HG02610 (cell line): ENCODE data around the gene BLVRA.
"Not testable (repeated sequence)": the region's sequence is repeated elsewhere in the genome, so short reads cannot be mapped to it uniquely, and the experiment has no call there.

Source experiments
- ATAC-seq: cut with Tn5 transposase; IDR thresholded peaks from one replicate; pipeline ENCODE4 v1.9.1; 2021; ENCODE audit warnings: mild to moderate bottlenecking, moderate library complexity; ENCODE audit not compliant: unreplicated experiment

The BLVRA gene

GRCh38 chr7:43768887-43769272 lies 10.4 kb downstream of the BLVRA start:
- ATAC-seq = no peak

- no peak for ATAC-seq
Measured at GRCh38 chr7:43769281-43769680, 10.8 kb downstream of the BLVRA start.

- ATAC-seq = no peak
Measured at GRCh38 chr7:43769791-43770465, 11.4 kb downstream of the BLVRA start.

DNA sequence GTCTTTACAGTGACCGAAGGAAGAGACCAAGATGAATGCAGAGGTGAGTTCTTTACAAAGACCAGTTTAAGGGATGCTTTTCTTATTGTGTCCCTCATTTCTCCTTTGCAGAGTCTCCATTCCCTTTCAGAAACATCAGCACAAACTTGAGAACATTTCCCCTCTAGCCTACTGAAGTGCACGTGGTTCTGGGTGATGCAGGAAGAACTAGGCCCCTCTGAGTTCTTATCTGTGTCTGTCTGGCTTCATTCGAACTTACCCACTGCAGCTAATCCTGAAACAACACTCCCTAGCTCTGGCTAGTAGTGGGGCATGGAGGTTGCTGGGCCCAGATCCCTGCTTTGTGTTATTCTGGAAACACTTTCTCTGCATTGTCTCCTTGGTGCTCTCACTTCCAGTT lies 12.6 kb downstream of the BLVRA start:
- ATAC-seq = no peak

- no peak for ATAC-seq
Measured at GRCh38 chr7:43771573-43771972, 13.1 kb downstream of the BLVRA start.

GRCh38 chr7:43773268-43773667 lies 14.8 kb downstream of the BLVRA start:
- ATAC-seq = not testable (repeated sequence)

DNA sequence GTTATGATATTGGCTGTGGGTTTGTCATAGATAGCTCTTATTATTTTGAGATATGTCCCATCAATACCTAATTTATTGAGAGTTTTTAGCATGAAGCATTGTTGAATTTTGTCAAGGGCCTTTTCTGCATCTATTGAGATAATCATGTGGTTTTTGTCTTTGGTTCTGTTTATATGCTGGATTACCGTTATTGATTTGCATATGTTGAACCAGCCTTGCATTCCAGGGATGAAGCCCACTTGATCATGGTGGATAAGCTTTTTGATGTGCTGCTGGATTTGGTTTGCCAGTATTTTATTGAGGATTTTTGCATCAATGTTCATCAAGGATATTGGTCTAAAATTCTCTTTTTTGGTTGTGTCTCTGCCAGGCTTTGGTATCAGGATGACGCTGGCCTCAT lies 16.8 kb downstream of the BLVRA start:
- not testable (repeated sequence) for ATAC-seq

DNA sequence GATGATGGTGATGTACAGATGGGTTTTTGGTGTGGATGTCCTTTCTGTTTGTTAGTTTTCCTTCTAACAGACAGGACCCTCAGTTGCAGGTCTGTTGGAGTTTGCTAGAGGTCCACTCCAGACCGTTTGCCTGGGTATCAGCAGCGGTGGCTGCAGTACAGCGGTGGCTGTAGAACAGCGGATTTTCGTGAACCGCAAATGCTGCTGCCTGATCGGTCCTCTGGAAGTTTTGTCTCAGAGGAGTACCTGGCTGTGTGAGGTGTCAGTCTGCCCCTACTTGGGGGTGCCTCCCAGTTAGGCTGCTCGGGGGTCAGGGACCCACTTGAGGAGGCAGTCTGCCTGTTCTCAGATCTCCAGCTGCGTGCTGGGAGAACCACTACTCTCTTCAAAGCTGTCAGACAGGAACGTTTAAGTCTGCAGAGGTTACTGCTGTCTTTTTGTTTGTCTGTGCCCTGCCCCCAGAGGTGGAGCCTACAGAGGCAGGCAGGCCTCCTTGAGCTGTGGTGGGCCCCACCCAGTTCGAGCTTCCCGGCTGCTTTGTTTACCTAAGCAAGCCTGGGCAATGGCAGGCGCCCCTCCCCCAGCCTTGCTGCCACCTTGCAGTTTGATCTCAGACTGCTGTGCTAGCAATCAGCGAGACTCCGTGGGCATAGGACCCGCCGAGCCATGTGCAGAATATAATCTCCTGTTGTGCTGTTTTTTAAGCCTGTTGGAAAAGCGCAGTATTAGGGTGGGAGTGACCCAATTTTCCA lies 20.0 kb downstream of the BLVRA start:
- not testable (repeated sequence) for ATAC-seq

- ATAC-seq = no peak
Measured at GRCh38 chr7:43779045-43779812, 20.7 kb downstream of the BLVRA start.

DNA sequence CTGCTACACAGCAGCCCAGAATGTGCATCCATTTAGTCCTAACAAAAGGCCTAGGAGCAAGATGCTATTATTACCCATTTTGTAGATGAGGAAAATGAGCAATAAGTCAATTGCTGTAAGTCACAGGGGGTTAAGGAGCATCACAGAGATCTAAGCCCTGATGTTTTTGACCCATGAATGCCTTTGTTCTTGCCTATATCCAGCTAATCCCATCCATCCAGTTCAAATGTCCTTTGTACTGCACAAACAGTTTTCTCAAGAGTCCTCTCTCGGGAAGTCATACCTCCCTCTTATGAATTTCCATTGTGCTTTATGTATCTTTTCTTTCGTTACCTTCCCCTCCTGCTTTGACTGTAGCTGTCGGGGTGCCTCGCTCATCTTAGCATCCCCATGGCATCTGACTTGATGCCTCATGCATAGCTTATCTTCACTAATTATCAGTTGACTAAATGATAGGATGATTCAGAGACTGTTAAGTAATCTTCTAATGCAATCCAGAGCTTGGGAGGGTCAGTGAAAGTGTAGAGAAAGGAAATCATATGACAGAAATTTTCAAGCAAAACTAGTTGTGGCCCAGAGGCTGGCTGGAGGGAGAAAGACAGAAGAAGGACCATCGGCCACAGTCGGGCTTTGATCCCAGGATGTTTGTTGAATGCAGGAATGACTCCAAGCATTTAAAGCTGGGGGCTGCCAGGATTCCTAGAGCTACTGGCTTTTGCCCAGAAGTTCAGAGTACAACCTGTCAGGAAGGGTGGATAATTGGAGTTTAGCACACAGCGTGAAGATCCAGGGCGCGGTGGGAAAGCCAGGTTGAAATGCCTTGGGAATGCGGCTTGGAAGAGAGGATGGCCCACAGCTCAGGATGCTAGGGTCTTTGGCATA lies 23.5 kb downstream of the BLVRA start:
- no peak for ATAC-seq

GRCh38 chr7:43782768-43783555 lies 24.5 kb downstream of the BLVRA start:
- no peak for ATAC-seq

DNA sequence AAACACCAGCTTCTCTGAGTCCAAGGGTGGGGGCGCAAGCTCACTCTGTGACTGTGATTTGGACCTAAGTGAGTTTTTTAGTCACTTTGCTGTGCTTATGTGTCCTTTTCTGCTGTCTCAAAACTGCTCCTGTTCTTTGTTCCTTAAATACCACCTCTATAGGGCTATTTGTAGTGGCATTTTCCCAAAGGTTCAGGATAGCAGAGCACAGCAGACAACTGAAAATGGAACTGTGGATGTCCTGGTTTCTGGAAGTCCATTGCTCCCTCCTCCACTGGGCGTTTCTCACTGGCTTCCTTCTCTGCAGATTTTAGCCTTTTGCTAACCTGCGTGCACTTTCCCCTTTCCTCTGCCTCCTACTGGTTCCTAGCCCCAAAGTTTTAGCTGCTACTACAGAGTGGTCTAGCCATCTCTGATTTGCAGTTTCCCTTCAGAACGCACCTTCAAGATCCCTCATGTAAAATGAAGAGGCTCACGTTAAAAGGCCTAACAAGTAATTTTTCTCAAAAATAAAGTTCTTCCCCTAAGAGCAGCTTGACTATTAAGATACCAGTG lies 25.6 kb downstream of the BLVRA start:
- peak; percentile 4 for ATAC-seq

DNA sequence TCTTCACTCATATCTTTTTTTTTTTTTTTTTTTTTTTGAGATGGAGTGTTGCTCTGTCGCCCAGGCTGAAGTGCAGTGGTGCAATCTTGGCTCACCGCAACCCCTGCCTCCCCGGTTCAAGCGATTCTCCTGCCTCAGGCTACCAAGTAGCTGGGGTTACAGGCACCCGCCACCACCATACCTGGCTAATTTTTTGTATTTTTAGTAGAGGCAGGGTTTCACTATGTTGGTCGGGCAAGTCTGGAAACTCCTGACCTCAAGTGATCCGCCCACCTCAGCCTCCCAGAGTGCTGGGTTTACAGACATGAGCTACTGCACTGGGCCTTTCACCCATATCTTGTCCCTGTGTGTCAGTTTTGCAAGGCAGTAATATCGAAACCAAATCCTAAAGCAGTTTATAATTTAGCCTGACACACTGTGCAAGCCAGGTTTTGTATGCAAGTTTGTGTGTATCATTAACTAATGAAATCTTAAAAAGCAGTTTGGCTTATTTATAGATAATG lies 26.2 kb downstream of the BLVRA start:
- peak; percentile 96 for ATAC-seq

DNA sequence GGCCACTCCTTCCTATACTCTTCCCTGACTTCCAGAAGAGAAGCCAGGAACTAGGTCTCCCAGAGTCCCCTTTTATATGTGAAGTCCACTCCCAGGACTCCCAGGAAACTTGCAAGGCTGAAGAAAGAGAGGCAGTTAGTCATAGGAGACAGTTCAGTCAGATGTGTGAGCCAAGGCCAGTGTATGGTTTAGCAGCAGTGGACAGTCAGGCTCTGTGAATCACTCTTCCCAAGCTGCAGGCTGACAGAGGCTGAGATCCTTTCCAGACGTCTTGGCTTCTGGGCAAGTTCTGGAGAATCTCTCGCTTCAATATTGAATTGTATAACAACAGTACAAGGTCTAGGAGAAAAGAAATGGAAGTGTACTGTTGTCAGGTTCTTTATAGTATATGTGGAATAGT lies 26.9 kb downstream of the BLVRA start:
- no peak for ATAC-seq

- ATAC-seq = no peak
Measured at GRCh38 chr7:43787771-43788170, 29.3 kb downstream of the BLVRA start.

DNA sequence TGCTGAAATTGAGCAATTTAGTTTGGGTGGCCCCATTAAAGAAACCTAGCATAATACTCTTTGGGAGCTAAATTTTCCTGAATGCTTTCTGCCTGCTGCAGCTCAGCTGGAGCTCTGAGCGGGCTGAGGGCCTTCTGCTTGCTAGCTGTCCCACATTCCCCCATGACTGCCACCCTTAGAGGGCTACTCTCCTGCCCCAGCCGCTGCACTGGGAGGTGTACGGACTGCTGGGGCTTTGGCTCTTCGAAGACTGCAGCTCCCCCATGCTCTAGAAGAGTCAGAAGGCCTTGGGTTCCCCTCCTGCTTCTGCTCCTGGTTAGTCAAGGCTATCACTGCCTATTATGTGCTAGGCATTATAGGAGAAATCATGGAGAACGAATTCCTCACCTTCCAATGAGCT lies 31.5 kb downstream of the BLVRA start:
- no peak for ATAC-seq

DNA sequence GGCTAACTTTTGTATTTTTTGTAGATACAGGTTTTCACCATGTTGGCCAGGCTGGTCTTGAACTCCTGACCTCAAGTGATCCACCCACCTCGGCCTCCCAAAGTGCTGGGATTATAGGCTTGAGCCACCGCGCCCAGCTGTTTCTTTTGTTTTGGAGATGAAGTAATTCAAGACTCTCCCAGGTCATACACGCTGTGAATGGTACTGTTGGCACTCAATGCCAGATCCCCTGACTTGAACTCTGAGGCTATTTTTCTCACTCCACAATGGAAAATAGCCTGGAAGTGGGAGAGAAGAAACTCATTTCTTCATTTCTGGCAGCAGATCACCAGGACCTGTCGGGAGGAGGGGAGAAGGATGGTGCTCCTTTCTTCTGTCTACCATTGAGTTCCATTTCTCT lies 32.4 kb downstream of the BLVRA start:
- no peak for ATAC-seq

DNA sequence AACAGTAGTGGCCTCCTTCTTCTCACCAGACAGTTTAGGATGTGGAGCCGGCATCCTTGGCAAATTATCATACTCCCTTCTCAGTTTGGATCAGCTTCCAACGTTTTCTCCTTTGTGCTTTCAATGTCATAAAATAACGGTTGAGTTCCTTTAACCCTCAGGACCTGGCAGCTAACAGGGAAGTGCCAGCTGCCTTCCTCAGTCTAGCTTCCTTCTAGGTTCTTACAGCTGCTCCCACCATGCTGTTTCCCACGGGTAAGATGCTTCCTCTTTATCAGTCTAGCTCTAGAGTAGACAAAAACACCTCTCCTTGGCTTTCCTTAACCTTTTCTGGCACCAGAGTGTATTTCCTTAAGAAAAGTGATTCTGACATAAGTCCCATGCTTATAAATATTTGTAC lies 33.2 kb downstream of the BLVRA start:
- ATAC-seq = no peak

DNA sequence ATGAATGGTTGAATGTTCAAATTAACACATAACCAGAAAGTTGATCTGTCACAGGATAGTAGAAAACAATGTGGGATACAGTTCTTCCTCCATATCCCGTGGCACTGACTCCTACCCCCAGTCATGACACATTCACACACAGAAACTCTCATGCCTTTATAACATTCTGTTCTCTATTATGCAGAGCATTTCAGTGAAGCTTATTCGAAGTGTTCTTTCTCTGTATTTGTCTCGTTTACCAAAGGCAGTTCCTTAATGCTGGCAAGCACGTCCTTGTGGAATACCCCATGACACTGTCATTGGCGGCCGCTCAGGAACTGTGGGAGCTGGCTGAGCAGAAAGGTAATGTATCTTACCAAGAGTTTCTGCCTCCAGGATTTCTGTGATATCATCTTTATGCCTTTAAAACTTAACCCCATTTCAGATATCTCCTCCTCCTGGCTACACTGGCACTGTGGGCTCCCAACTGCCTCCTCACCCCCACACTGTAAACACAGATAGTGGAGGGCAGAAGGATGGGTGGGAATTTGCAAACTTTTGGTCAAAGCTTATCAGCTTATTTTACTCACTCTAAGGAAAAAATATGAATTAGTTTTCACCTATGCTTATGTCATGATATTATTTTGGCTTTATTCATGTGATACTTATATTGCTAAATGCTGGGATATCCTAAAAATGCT lies 34.1 kb downstream of the BLVRA start:
- ATAC-seq = no peak
